OCI-LY1 (cell line): ENCODE data around the gene MAGEA6.
"Not testable (repeated sequence)": the region's sequence is repeated elsewhere in the genome, so short reads cannot be mapped to it uniquely, and the experiment has no call there.

Source experiments
- H2AFZ ChIP-seq: fragments of 200-600 bp; sonication (generic), shearing (Covaris generic); 2 replicates; pipeline ENCODE4 v1.6.0; 2014; ENCODE audit warnings: antibody characterized with exemption, mild to moderate bottlenecking, low read length
- H3F3A ChIP-seq: fragments of 200-600 bp; sonication (generic), shearing (Covaris generic); 2 replicates; pipeline ENCODE4 v1.6.0; 2014; ENCODE audit warnings: mild to moderate bottlenecking, antibody characterized with exemption, low read length, moderate library complexity; ENCODE audit not compliant: insufficient read depth
- H3K27ac ChIP-seq: fragments of 200-600 bp; sonication (generic); 2 replicates; pipeline ENCODE4 v1.5.1; 2014; ENCODE audit warnings: low read length, mixed run types, mild to moderate bottlenecking, low read depth; ENCODE audit not compliant: poor library complexity, severe bottlenecking
- H3K27me3 ChIP-seq: fragments of 200-600 bp; sonication (generic); 2 replicates; pipeline ENCODE4 v1.6.0; 2014; ENCODE audit warnings: antibody characterized with exemption, mild to moderate bottlenecking, low read length, moderate library complexity; ENCODE audit not compliant: insufficient read depth
- H3K36me3 ChIP-seq: fragments of 200-600 bp; sonication (generic); 2 replicates; pipeline ENCODE4 v1.6.1; 2014; ENCODE audit warnings: mild to moderate bottlenecking, antibody characterized with exemption, low read length, moderate library complexity, mixed read lengths; ENCODE audit not compliant: insufficient read depth
- H3K4me1 ChIP-seq: fragments of 200-600 bp; sonication (generic); 2 replicates; pipeline ENCODE4 v1.5.1; 2014; ENCODE audit warnings: mild to moderate bottlenecking, low read length, moderate library complexity; ENCODE audit not compliant: insufficient read depth, severe bottlenecking
- H3K4me2 ChIP-seq: fragments of 200-600 bp; sonication (generic), shearing (Covaris generic); 2 replicates; pipeline ENCODE4 v1.6.1; 2014; ENCODE audit warnings: low read length
- H3K4me3 ChIP-seq: fragments of 200-600 bp; sonication (generic); 2 replicates; pipeline ENCODE4 v1.5.1; 2014; ENCODE audit warnings: low read length, low read depth, mild to moderate bottlenecking, mixed read lengths; ENCODE audit not compliant: poor library complexity, severe bottlenecking
- H3K79me2 ChIP-seq: fragments of 200-600 bp; shearing (Covaris generic); 2 replicates; pipeline ENCODE4 v1.6.1; 2016; ENCODE audit warnings: mixed run types, low read length, mixed read lengths; ENCODE audit not compliant: insufficient read depth
- H3K9ac ChIP-seq: fragments of 200-600 bp; sonication (generic), shearing (Covaris generic); 2 replicates; pipeline ENCODE4 v1.6.1; 2014; ENCODE audit warnings: mild to moderate bottlenecking, low read length, mixed read lengths
- H3K9me2 ChIP-seq: fragments of 200-600 bp; sonication (generic), shearing (Covaris generic); 2 replicates; pipeline ENCODE4 v1.6.1; 2014; ENCODE audit warnings: low read depth, mild to moderate bottlenecking, low read length, mixed read lengths
- H3K9me3 ChIP-seq: fragments of 200-600 bp; shearing (Covaris generic); 2 replicates; pipeline ENCODE4 v1.6.1; 2014; ENCODE audit warnings: low read length, mixed read lengths
- H4K20me1 ChIP-seq: fragments of 200-600 bp; sonication (generic), shearing (Covaris generic); 2 replicates; pipeline ENCODE4 v1.6.0; 2016; ENCODE audit warnings: mild to moderate bottlenecking, low read length; ENCODE audit not compliant: insufficient read depth
- CTCF ChIP-seq: fragments of 200-600 bp; sonication (generic), shearing (Covaris generic); IDR thresholded peaks from 2 replicates; pipeline ENCODE4 v1.5.1; 2017; ENCODE audit warnings: mild to moderate bottlenecking, antibody characterized with exemption, low read length, moderate library complexity, mixed read lengths
- EZH2 ChIP-seq: fragments of 200-600 bp; sonication (generic), shearing (Covaris generic); IDR thresholded peaks from 2 replicates; pipeline ENCODE4 v1.8.0; 2017; ENCODE audit warnings: borderline replicate concordance, mixed run types, mild to moderate bottlenecking, antibody characterized with exemption, low read length, moderate library complexity, mixed read lengths

Gene MAGEA6

GRCh38 chrX:152758918-152759317, 10.6 kb downstream of the MAGEA6 start, which contains the start of gene CSAG3:
Gene CSAG3 (plus strand): TSS chrX:152759218.
- not testable (repeated sequence) for H3K4me1 ChIP-seq, H3K27me3 ChIP-seq, H4K20me1 ChIP-seq, H3K27ac ChIP-seq, H2AFZ ChIP-seq, H3K9me2 ChIP-seq, H3K4me3 ChIP-seq, H3K4me2 ChIP-seq, H3K9ac ChIP-seq, H3F3A ChIP-seq, H3K36me3 ChIP-seq, H3K9me3 ChIP-seq, H3K79me2 ChIP-seq

GRCh38 chrX:152754871-152755270, 14.6 kb downstream of the MAGEA6 start:
- H3F3A ChIP-seq, H3K9me2 ChIP-seq, H3K9ac ChIP-seq, H4K20me1 ChIP-seq, H3K4me3 ChIP-seq, H3K36me3 ChIP-seq, H3K9me3 ChIP-seq, H3K4me1 ChIP-seq, H3K79me2 ChIP-seq, H3K27me3 ChIP-seq, H3K4me2 ChIP-seq, H2AFZ ChIP-seq, H3K27ac ChIP-seq: not testable (repeated sequence)

GRCh38 chrX:152753686-152754650, 15.5 kb downstream of the MAGEA6 start, which contains the start of gene MAGEA2:
Gene MAGEA2 (minus strand): TSS chrX:152753842. CDS start chrX:152751363, 2,479 bp downstream.
- H4K20me1 ChIP-seq, H3K79me2 ChIP-seq, H3K9ac ChIP-seq, H3K4me2 ChIP-seq, H3K4me1 ChIP-seq, H3K27ac ChIP-seq, H3K9me2 ChIP-seq, H3K9me3 ChIP-seq, H3F3A ChIP-seq, H3K4me3 ChIP-seq, H3K36me3 ChIP-seq, H2AFZ ChIP-seq, H3K27me3 ChIP-seq: not testable (repeated sequence)

GRCh38 chrX:152738560-152738959, 30.9 kb downstream of the MAGEA6 start:
- no peak overlapping the region for H3K9ac ChIP-seq
- no peak overlapping the region for H3K4me3 ChIP-seq
- H3K4me2 ChIP-seq = no peak overlapping the region
- H3F3A ChIP-seq = no peaks in the 10 kb centered on the region
- TF ChIP-seq EZH2 (no peak), CTCF (no peak)
- no peaks in the 10 kb centered on the region for H3K9me3 ChIP-seq
- H4K20me1 ChIP-seq = no peaks in the 10 kb centered on the region
- H3K36me3 ChIP-seq = no peaks in the 10 kb centered on the region
- H3K27me3 ChIP-seq = no peaks in the 10 kb centered on the region
- H3K4me1 ChIP-seq = no peaks in the 10 kb centered on the region
- H3K27ac ChIP-seq = no peak overlapping the region
- no peaks in the 10 kb centered on the region for H3K79me2 ChIP-seq
- H2AFZ ChIP-seq = no peak overlapping the region
- no peaks in the 10 kb centered on the region for H3K9me2 ChIP-seq

GRCh38 chrX:152736528-152736927, 33.0 kb downstream of the MAGEA6 start:
- not testable (repeated sequence) for H3K79me2 ChIP-seq, H2AFZ ChIP-seq, H3K36me3 ChIP-seq, H3K9me2 ChIP-seq, H3K9ac ChIP-seq, H3K4me2 ChIP-seq, H3K27ac ChIP-seq, H4K20me1 ChIP-seq, H3K4me1 ChIP-seq, H3K9me3 ChIP-seq, H3K4me3 ChIP-seq, H3K27me3 ChIP-seq, H3F3A ChIP-seq
